IMR-90 (cell line): Measurements from ENCODE around the gene CCSER2. TPM values are rescaled to one million over a fixed set of nuclear protein-coding genes. Genes with fewer than 3 reads are reported as not detected.

Experiments used
- ATAC-seq: fragments of 200-7000 bp; cut with Tn5 transposase; 2 replicates; pipeline ENCODE4 v1.9.1; 2020; ENCODE audit warnings: low read depth, mild to moderate bottlenecking, moderate library complexity
- BruUV-seq: library from RNA; stranded (reverse); fragments of 400-500 nt; replicated peaks from 2 replicates; lab custom pipeline; 2021; lab: Mats Ljungman, UMichigan
- CTCF ChIA-PET: fragments of 300-600 bp; formaldehyde crosslinking; extraction: SDS; loops from one replicate; lab custom pipeline; 2021; ENCODE audit warnings: antibody characterized with exemption; lab: Yijun Ruan, JAX
- POLR2A ChIA-PET: fragments of 300-600 bp; sonication (Branson Sonifier 250); formaldehyde crosslinking; loops from one replicate; lab custom pipeline; 2022; ENCODE audit warnings: antibody characterized with exemption; ENCODE audit not compliant: unreplicated experiment; lab: Charles Lee
- DNase-seq: peaks from one replicate; pipeline ENCODE4 v3.0.0; 2013
- H2AFZ ChIP-seq: replicated peaks from 2 replicates; pipeline ENCODE3; 2013; ENCODE audit warnings: low read length, mild to moderate bottlenecking; ENCODE audit not compliant: poor library complexity
- H2AK5ac ChIP-seq: 2 replicates; pipeline ENCODE4 v1.6.1; 2013; ENCODE audit warnings: low read depth, low read length, inconsistent platforms
- H2AK9ac ChIP-seq: replicated peaks from 2 replicates; pipeline ENCODE3; 2013; ENCODE audit warnings: mild to moderate bottlenecking, low read depth, low read length, moderate library complexity; ENCODE audit not compliant: poor library complexity
- H2BK120ac ChIP-seq: 2 replicates; pipeline ENCODE4 v1.6.1; 2013; ENCODE audit warnings: low read depth, low read length, inconsistent platforms
- H2BK15ac ChIP-seq: 3 replicates; pipeline ENCODE4 v1.6.1; 2013; ENCODE audit warnings: low read depth, low read length, inconsistent platforms
- H2BK20ac ChIP-seq: 2 replicates; pipeline ENCODE4 v1.6.1; 2013; ENCODE audit warnings: low read depth, mild to moderate bottlenecking, inconsistent platforms, low read length, moderate library complexity
- H2BK5ac ChIP-seq: 2 replicates; pipeline ENCODE4 v1.6.1; 2013; ENCODE audit warnings: mild to moderate bottlenecking, low read depth, low read length, inconsistent platforms; ENCODE audit not compliant: poor library complexity, severe bottlenecking
- H3K14ac ChIP-seq: replicated peaks from 2 replicates; pipeline ENCODE4 v1.6.1; 2013; ENCODE audit warnings: low read depth, low read length, inconsistent platforms
- H3K18ac ChIP-seq: 2 replicates; pipeline ENCODE4 v1.6.1; 2013; ENCODE audit warnings: low read depth, low read length, control low read depth
- H3K23ac ChIP-seq: 2 replicates; pipeline ENCODE4 v1.6.1; 2013; ENCODE audit warnings: low read depth, low read length, inconsistent platforms
- H3K27ac ChIP-seq: 2 replicates; pipeline ENCODE4 v1.5.1; 2013; ENCODE audit warnings: mild to moderate bottlenecking, control low read depth, low read length; ENCODE audit not compliant: insufficient read depth
- H3K27me3 ChIP-seq: 2 replicates; pipeline ENCODE4 v1.6.1; 2013; ENCODE audit warnings: low read length; ENCODE audit not compliant: control insufficient read depth, insufficient read depth
- H3K36me3 ChIP-seq: 2 replicates; pipeline ENCODE4 v1.6.1; 2013; ENCODE audit warnings: low read length, mixed read lengths; ENCODE audit not compliant: control insufficient read depth, insufficient read depth
- H3K4ac ChIP-seq: 2 replicates; pipeline ENCODE4 v1.6.1; 2013; ENCODE audit warnings: low read depth, low read length, inconsistent platforms
- H3K4me1 ChIP-seq: 2 replicates; pipeline ENCODE4 v1.6.1; 2013; ENCODE audit warnings: low read length, mixed read lengths; ENCODE audit not compliant: control insufficient read depth, insufficient read depth
- H3K4me2 ChIP-seq: 2 replicates; pipeline ENCODE4 v1.6.1; 2013; ENCODE audit warnings: low read depth, mild to moderate bottlenecking, control low read depth, low read length, moderate library complexity
- H3K4me3 ChIP-seq: 2 replicates; pipeline ENCODE4 v1.5.1; 2013; ENCODE audit warnings: low read depth, mild to moderate bottlenecking, control low read depth, low read length, moderate library complexity; ENCODE audit not compliant: insufficient read depth
- H3K56ac ChIP-seq: 2 replicates; pipeline ENCODE4 v1.6.1; 2013; ENCODE audit warnings: low read length, inconsistent platforms; ENCODE audit not compliant: insufficient read depth; ENCODE audit errors: extremely low read depth
- H3K79me1 ChIP-seq, 2 experiments: 2 replicates each; pipeline ENCODE4 v1.6.1; 2013; ENCODE audit warnings: low read length in 2 of 2, inconsistent platforms in 1 of 2, low read depth in 1 of 2
- H3K9ac ChIP-seq: 2 replicates; pipeline ENCODE4 v1.6.1; 2013; ENCODE audit warnings: low read depth, low read length, control low read depth
- H3K9me1 ChIP-seq: 2 replicates; pipeline ENCODE4 v1.6.1; 2013; ENCODE audit warnings: low read length, inconsistent platforms; ENCODE audit not compliant: insufficient read depth
- H3K9me3 ChIP-seq: 2 replicates; pipeline ENCODE4 v1.6.1; 2013; ENCODE audit warnings: low read length; ENCODE audit not compliant: control insufficient read depth, insufficient read depth
- H4K20me1 ChIP-seq: 2 replicates; pipeline ENCODE4 v1.6.1; 2013; ENCODE audit warnings: low read length, inconsistent platforms; ENCODE audit not compliant: insufficient read depth
- H4K5ac ChIP-seq: 2 replicates; pipeline ENCODE4 v1.6.1; 2013; ENCODE audit warnings: mild to moderate bottlenecking, low read depth, low read length, control low read depth
- H4K8ac ChIP-seq, 2 experiments: 2 replicates each; pipeline ENCODE4 v1.6.1; 2013; ENCODE audit warnings: low read depth in 2 of 2, low read length in 2 of 2, control low read depth in 1 of 2, inconsistent platforms in 1 of 2
- H4K91ac ChIP-seq: 2 replicates; pipeline ENCODE4 v1.6.1; 2013; ENCODE audit warnings: low read depth, low read length, inconsistent platforms; ENCODE audit not compliant: insufficient read depth
- CEBPB ChIP-seq: IDR thresholded peaks from 2 replicates; pipeline ENCODE4 v1.6.1; 2012; ENCODE audit warnings: low read depth, low read length, improper control_type of control experiment
- ELK1 ChIP-seq: fragments of 150-350 bp; IDR thresholded peaks from 2 replicates; pipeline ENCODE4 v1.6.1; 2016; ENCODE audit warnings: low read depth, mild to moderate bottlenecking, low read length, moderate library complexity, borderline replicate concordance
- FOS ChIP-seq: fragments of 150-350 bp; IDR thresholded peaks from 2 replicates; pipeline ENCODE4 v1.6.1; 2016; ENCODE audit warnings: low read depth, low read length
- MAZ ChIP-seq: IDR thresholded peaks from 2 replicates; pipeline ENCODE4 v1.6.1; 2012; ENCODE audit warnings: low read depth, mild to moderate bottlenecking, low read length, improper control_type of control experiment, moderate library complexity, borderline replicate concordance
- MXI1 ChIP-seq: IDR thresholded peaks from 2 replicates; pipeline ENCODE4 v1.6.1; 2012; ENCODE audit warnings: low read depth, mild to moderate bottlenecking, low read length, moderate library complexity, borderline replicate concordance
- RAD21 ChIP-seq: IDR thresholded peaks from 2 replicates; pipeline ENCODE4 v1.6.1; 2012; ENCODE audit warnings: low read length, improper control_type of control experiment
- RCOR1 ChIP-seq: IDR thresholded peaks from 2 replicates; pipeline ENCODE4 v1.6.1; 2012; ENCODE audit warnings: mild to moderate bottlenecking, low read length, improper control_type of control experiment; ENCODE audit not compliant: insufficient replicate concordance
- SMC3 ChIP-seq: fragments of 150-350 bp; IDR thresholded peaks from 2 replicates; pipeline ENCODE4 v1.6.1; 2016; ENCODE audit warnings: low read depth, mild to moderate bottlenecking, antibody characterized with exemption, low read length, moderate library complexity
- USF2 ChIP-seq: fragments of 150-350 bp; IDR thresholded peaks from 2 replicates; pipeline ENCODE4 v1.6.1; 2017; ENCODE audit warnings: mild to moderate bottlenecking, antibody characterized with exemption, low read length, low read depth
- WGBS, 2 experiments: methylation state at CpG; one replicate each; pipeline versions ENCODE4 v1.1.5 to v1.1.7; 2013; ENCODE audit warnings: missing lambda C conversion rate in 2 of 2; ENCODE audit not compliant: insufficient read length in 1 of 2; ENCODE audit errors: extremely low coverage in 2 of 2; 5-methylcytosine and 5-hydroxymethylcytosine counted together
- dilution Hi-C: fragments of 300-500 bp; cut with HindIII; formaldehyde crosslinking; loops from one replicate; pipeline ENCODE4 v1.14.3; 2018; ENCODE audit warnings: low sequenced_read_pairs; ENCODE audit not compliant: unreplicated experiment
- in situ Hi-C: fragments of 300-500 bp; cut with MboI; formaldehyde crosslinking; loops from 3 replicates; pipeline ENCODE4 v1.14.3; 2019; ENCODE audit warnings: low sequenced_read_pairs, inconsistent platforms, mixed read lengths
- intact Hi-C: fragments of 100-400 bp; cut with micrococcal nuclease; formaldehyde crosslinking; loops from 2 replicates; pipeline ENCODE4 v1.10.0; 2022
- polyA plus RNA-seq, 3 experiments: library from polyadenylated mRNA; depleted of rRNA; stranded (reverse); fragments of >200 nt; gene quantifications; 2 replicates each; pipeline ENCODE4 v1.2.3, GENCODE V29; 2012; ENCODE audit warnings: low replicate concordance in 1 of 3
- total RNA-seq: library from RNA; depleted of rRNA; stranded (reverse); fragments of >200 nt; gene quantifications from 2 replicates; pipeline ENCODE4 v1.2.3, GENCODE V29; 2012

CCSER2 gene
- total and polyA plus RNA-seq, 2 of the 4 experiments (the other 2 are of a cell fraction) = 20.4 to 31.7 TPM

- Histone ChIP-seq H3K18ac (no peak overlapping the region), H2AK9ac (no peak overlapping the region), H4K8ac (no peak overlapping the region), H2AFZ (no peak overlapping the region), H3K4me1 (peaks cover 6% of the 10 kb centered on the region), H3K9ac (no peak overlapping the region), H3K56ac (no peak overlapping the region), H2BK20ac (no peak overlapping the region), H3K4ac (no peak overlapping the region), H3K27me3 (no peaks in the 10 kb centered on the region), H2AK5ac (no peak overlapping the region), H4K20me1 (peaks cover 48% of the 10 kb centered on the region; the same call in 1 of the 2 replicates), H2BK120ac (no peak overlapping the region), H3K9me3 (no peaks in the 10 kb centered on the region), H3K23ac (peak overlapping the region; percentile 88), H4K5ac (no peak overlapping the region), H2BK15ac (no peak overlapping the region), H3K4me3 (no peak overlapping the region), H4K91ac (no peak overlapping the region), H3K36me3 (no peaks in the 10 kb centered on the region), H3K27ac (no peak overlapping the region), H3K4me2 (peak overlapping the region; percentile 17; the same call in 1 of the 2 replicates), H3K9me1 (peaks cover 24% of the 10 kb centered on the region), H3K14ac (peak overlapping the region; percentile 37; the same call in 1 of the 2 replicates), H2BK5ac (no peak overlapping the region), H3K79me1 (peaks cover 12 to 53% of the 10 kb centered on the region in 2 experiments)
- ATAC-seq (no peak), DNase-seq (no peak)
- dilution Hi-C loops = no loop called here
- in situ Hi-C loops = no loop called here
- no CpG with 5 or more reads among the region's 2 CpGs for WGBS, 2 experiments
- ChIA-PET CTCF (no interaction called here), POLR2A (no interaction called here)
- TF ChIP-seq MAZ = no peak
- TF ChIP-seq RAD21 = no peak
- TF ChIP-seq MXI1 = no peak
- no peak for TF ChIP-seq CEBPB
- no peak for TF ChIP-seq SMC3
- no peak for TF ChIP-seq FOS
- no peak for TF ChIP-seq ELK1
- TF ChIP-seq USF2 = no peak
- TF ChIP-seq RCOR1 = no peak
- intact Hi-C loops = no loop called here
- BruUV-seq = no TSS peak
Measured at GRCh38 chr10:84331091-84331490, 2.7 kb downstream of the CCSER2 start.
